Measurements from ENCODE around the gene GRM4. TPM values are rescaled to one million over a fixed set of nuclear protein-coding genes. Genes with fewer than 3 reads are reported as not detected.

Gene GRM4
- total RNA-seq, 4 donors from 2014 or later: 0.19 TPM; not detected in 3

- peak; percentile 25 to 89 for DNase-seq (ENCODE audit: low spot score in 2 of 2)
- 48 to 60% methylated on average over 16 to 17 of the region's 36 CpGs for WGBS, 2 donors
- intact Hi-C loops (cut with DNase I; ENCODE audit: low total_unique reads): no loop called here
These were observed 89.4 kb downstream of the GRM4 start for GRCh38 chr6:34056305-34057108.

GRCh38 chr6:34055223-34055933 is 90.5 kb downstream of the GRM4 start:
- DNase-seq (ENCODE audit: low spot score in 2 of 2): no peak
- intact Hi-C loops (cut with DNase I; ENCODE audit: low total_unique reads): no loop called here
- H3K4me3 ChIP-seq (ENCODE audit: low read depth, poor library complexity, severe bottlenecking): no peak overlapping the region
- WGBS, 2 donors: 65 to 75% methylated on average over 15 to 18 of the region's 18 CpGs
- TF ChIP-seq POLR2A (IDR thresholded peaks at IDR 0.05): no peak
- no peak for TF ChIP-seq CTCF (IDR thresholded peaks at IDR 0.05)

More at GRCh38 chr6:34056305-34057108, 89.4 kb downstream of the GRM4 start:
- no peak overlapping the region for H3K4me3 ChIP-seq (ENCODE audit: low read depth, poor library complexity, severe bottlenecking)
- TF ChIP-seq POLR2A (IDR thresholded peaks at IDR 0.05): no peak
- no peak for TF ChIP-seq CTCF (IDR thresholded peaks at IDR 0.05)

GRCh38 chr6:34053721-34054120 is 92.2 kb downstream of the GRM4 start:
- intact Hi-C loops (cut with DNase I; ENCODE audit: low total_unique reads): no loop called here

GRCh38 chr6:34052918-34053608 is 92.8 kb downstream of the GRM4 start:
- intact Hi-C loops (cut with DNase I; ENCODE audit: low total_unique reads): no loop called here
- WGBS, 2 donors: 71 to 75% methylated on average over 6 to 7 of the region's 7 CpGs
- TF ChIP-seq CTCF (IDR thresholded peaks at IDR 0.05): no peak
- TF ChIP-seq POLR2A (IDR thresholded peaks at IDR 0.05): no peak

More at GRCh38 chr6:34053721-34054120, 92.2 kb downstream of the GRM4 start:
- no peak for DNase-seq (ENCODE audit: low spot score in 2 of 2)
- 46 to 51% methylated on average over 8 of the region's 8 CpGs for WGBS, 2 donors
- no peak for TF ChIP-seq POLR2A (IDR thresholded peaks at IDR 0.05)
- TF ChIP-seq CTCF (IDR thresholded peaks at IDR 0.05): no peak
- no peak overlapping the region for H3K4me3 ChIP-seq (ENCODE audit: low read depth, poor library complexity, severe bottlenecking)

GRCh38 chr6:34052071-34052825 is 93.6 kb downstream of the GRM4 start:
- TF ChIP-seq CTCF (IDR thresholded peaks at IDR 0.05) (no peak), POLR2A (IDR thresholded peaks at IDR 0.05) (no peak)
- intact Hi-C loops (cut with DNase I; ENCODE audit: low total_unique reads): no loop called here
- 78 to 79% methylated on average over 8 of the region's 8 CpGs for WGBS, 2 donors
- no peak for DNase-seq (ENCODE audit: low spot score in 2 of 2)
- no peak overlapping the region for H3K4me3 ChIP-seq (ENCODE audit: low read depth, poor library complexity, severe bottlenecking)

More at GRCh38 chr6:34052918-34053608, 92.8 kb downstream of the GRM4 start:
- DNase-seq (ENCODE audit: low spot score in 2 of 2): no peak
- H3K4me3 ChIP-seq (ENCODE audit: low read depth, poor library complexity, severe bottlenecking): no peak overlapping the region
